Retinal pigment epithelial cell (primary cell): ENCODE results near the gene SV2C.

Experiments
- DNase-seq: peaks from one replicate; pipeline ENCODE4 v3.0.0-alpha.2; 2010; ENCODE audit warnings: low read depth
- H3K4me3 ChIP-seq: 2 replicates; pipeline ENCODE4 v1.5.1; 2011; ENCODE audit warnings: mild to moderate bottlenecking, low read length, control low read depth, moderate library complexity
- TF ChIP-seq, protein P1 (sequence below): conservative IDR thresholded peaks from 2 replicates; pipeline ENCODE4 v1.5.1; 2011; ENCODE audit warnings: low read depth, low read length, control low read depth, inconsistent platforms

Gene SV2C

DNA sequence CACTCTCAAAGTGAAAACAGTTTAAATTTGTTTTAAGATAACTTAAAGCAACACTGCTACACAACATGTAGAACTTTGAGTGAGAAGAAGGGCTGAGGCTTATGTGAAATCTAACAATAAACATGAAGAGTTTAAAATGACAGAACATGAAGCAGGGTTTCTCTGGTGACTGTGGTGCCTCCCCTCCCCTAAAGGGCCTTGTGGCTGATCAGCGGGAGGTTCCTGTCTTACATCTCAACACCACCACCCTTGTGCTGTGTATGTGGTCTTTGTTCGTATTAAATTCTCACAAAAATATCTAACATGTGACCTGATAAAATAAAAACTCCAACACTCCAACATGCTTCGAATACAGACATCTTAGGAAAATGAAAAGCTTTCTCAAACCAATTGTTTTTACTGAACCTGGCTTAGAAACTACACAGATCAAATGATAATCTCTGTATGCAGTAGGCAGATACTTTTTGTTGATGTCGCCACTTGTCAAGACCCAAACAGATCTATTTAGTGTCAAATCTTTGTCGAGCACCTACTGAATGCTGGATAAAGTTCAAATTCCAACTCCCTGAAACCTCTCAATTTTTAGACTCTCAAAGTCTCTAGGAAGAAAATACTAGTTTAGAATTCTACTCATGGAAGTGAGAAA, 310.0 kb downstream of the SV2C start:
- no peak overlapping the region for H3K4me3 ChIP-seq
- no peak for DNase-seq
- TF ChIP-seq, protein P1, sequence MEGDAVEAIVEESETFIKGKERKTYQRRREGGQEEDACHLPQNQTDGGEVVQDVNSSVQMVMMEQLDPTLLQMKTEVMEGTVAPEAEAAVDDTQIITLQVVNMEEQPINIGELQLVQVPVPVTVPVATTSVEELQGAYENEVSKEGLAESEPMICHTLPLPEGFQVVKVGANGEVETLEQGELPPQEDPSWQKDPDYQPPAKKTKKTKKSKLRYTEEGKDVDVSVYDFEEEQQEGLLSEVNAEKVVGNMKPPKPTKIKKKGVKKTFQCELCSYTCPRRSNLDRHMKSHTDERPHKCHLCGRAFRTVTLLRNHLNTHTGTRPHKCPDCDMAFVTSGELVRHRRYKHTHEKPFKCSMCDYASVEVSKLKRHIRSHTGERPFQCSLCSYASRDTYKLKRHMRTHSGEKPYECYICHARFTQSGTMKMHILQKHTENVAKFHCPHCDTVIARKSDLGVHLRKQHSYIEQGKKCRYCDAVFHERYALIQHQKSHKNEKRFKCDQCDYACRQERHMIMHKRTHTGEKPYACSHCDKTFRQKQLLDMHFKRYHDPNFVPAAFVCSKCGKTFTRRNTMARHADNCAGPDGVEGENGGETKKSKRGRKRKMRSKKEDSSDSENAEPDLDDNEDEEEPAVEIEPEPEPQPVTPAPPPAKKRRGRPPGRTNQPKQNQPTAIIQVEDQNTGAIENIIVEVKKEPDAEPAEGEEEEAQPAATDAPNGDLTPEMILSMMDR: no peak

DNA sequence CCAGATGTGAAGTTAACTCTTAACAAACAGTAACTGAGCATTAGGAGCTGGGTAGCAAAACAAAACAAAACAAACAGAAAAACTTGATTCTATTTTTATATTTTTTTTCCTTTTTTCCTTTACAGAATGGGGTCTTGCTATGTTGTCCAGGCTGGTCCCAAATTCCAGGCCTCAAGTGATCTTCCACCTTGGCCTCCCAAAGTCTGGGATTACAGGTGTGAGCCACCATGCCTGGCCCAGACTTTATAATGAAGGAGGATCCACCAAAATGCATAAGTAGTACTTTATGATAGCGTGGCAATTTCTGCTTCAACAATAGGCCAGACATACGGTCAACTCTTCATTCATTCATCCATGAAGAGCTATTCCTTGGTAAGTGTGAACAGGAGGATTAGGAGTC, 314.0 kb downstream of the SV2C start:
- TF ChIP-seq, protein P1: no peak
- DNase-seq: no peak
- H3K4me3 ChIP-seq: no peak overlapping the region

DNA sequence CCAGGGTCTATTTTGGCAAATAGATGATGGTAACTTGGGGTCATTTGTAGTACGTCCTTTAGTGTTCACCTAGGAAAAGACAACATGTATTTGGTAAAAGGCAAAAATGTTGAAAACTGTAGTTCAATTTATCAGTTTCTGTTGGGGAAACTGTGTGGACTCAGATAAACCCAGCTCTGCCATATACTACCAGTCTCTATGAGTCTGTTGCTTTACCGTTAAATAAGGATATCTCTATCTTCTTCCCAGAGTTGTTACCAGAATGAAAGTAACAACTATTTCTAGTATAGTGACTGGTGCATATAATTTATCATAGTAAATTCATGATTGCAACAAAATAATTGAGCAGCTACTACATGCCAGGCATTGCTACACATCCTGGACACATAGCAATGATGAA, 316.1 kb downstream of the SV2C start:
- H3K4me3 ChIP-seq: no peak overlapping the region
- TF ChIP-seq, protein P1: no peak

DNA sequence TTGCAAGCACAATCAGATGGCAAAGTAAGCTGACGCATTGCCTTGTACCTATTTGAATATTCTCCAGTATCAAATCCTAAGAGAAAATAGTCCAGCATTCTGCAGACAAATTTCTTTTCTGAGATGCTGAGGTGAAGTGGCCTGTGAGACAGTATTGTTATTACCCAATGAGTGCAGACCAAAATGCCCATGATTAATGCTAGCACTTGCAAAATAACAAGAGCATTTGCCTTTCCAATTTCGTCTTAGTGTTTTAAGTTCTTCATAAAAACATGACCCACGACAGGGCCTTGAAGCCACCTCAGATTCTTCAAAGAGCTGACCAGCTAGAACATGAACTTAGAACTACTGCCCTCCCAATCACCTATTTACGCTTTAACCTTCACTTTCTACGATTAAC, 317.3 kb downstream of the SV2C start:
- TF ChIP-seq, protein P1: no peak
- DNase-seq: no peak
- H3K4me3 ChIP-seq: no peak overlapping the region

More for the DNA sequence above, 316.1 kb downstream of the SV2C start:
- no peak for DNase-seq

DNA sequence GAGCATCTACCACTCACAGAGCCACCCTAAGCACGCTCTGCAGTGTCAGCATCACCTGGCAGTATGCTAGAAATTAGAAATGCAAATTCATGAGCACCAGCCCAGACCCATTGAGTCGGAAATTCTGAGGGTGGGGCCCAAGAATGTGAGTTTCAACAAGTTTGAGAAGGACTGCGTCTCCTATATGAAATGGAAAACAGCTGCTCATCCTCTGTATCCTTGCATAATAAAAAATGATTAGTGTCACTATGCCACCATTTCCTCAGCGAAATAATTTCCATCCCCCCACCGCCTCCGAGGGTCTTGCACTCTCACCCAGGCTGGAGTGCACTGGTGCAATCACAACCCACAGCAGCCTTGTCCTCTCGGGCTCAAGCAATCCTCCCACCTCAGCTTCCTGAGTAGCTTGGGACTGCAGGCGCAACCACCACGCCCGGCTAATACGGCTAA, 318.6 kb downstream of the SV2C start:
- H3K4me3 ChIP-seq: no peak overlapping the region
- TF ChIP-seq, protein P1: no peak
- no peak for DNase-seq

DNA sequence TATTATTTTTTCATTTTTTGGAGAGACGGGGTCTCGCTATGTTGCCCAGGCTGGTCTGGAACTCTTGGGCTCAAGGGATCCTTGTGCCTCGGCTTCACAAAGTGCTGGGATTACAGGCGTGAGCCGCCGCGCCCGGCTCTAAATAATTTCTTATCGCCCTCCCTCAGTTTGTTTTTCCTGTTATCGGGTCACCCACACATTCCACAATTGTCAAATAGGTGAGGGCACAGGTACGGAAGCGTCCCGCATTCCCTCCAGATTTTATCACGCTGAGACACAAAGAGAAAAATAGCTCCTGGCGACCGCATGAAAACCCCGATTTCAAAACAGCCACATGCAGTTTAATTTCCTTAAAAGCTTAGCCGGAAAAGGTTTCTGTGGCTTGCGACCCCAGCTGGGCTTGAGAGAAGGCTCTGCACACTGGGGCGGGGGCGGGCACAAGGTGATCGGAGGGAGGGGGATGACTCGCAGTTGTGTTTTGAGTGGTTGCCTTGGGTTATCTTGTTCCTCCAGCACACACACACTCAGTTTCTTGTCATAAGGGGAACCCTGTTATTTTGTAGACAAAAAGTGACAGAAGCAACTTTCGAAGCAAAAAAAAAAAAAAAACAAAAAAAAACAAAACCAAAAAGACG, 319.2 kb downstream of the SV2C start:
- TF ChIP-seq, protein P1: no peak
- no peak for DNase-seq

More for the DNA sequence above, 319.2 kb downstream of the SV2C start:
- H3K4me3 ChIP-seq: peak overlapping the region; percentile 56
